Stimulated activated CD4-positive, alpha-beta T cell treated with anti-CD3 and anti-CD28 coated beads, Interleukin-4, amount 100 ng/mL, for 48 hours (primary cell): Measurements from ENCODE around the gene BAHD1.
"Not testable (repeated sequence)": the region's sequence is repeated elsewhere in the genome, so short reads cannot be mapped to it uniquely, and the experiment has no call there.

ENCODE experiments used
- DNase-seq, 2 donors: peaks; one replicate each; pipeline ENCODE4 v3.0.0-alpha.2; 2020; ENCODE audit warnings: low read depth in 2 of 2

Gene BAHD1

GRCh38 chr15:40445421-40445922, 4.7 kb downstream of the BAHD1 start:
- no peak for DNase-seq

DNA sequence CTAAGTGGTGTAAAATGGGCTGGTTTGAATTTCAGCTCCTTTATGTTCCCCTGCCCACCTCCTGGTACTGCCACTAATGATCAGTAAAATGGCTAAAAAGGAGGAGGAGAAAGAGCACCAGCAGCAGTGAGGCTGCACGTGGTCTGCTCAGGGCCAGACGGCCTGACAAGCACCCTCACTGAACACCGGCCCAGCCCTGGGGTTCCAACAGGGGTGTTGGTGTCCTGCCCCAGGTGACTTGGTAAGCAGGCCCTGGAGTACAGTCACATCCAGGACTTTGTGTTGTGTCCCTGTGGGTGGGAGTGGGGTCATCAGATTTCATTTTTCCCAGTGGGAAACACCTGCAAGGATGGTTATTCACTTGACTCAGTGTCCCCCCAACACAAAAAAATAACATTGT, 5.4 kb downstream of the BAHD1 start:
- no peak for DNase-seq

- no peak for DNase-seq
Observed at GRCh38 chr15:40448354-40448753, 7.6 kb downstream of the BAHD1 start.

- DNase-seq: no peak
Observed at GRCh38 chr15:40449275-40449674, 8.5 kb downstream of the BAHD1 start.

DNA sequence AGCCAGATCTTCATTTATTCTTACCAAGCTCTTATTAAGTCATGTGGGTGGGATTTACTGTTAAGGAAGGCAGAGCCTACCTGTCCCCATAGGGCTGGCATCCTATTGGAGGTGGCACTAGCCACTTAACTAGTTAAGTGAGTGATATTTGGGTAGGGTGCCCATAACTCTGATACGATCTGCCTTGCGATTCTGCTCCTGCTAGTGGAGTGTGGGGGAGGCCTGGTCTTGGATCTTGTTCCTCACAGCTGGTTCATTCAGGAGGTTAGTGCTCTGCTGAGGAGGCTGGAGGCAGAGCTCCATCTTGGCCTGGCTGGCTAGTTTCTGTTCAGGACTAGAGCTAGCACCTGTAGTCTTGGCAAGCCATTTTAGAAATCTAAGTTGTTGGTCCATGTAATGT, 9.3 kb downstream of the BAHD1 start:
- DNase-seq: no peak

GRCh38 chr15:40451527-40452158, 10.9 kb downstream of the BAHD1 start:
- no peak for DNase-seq

DNA sequence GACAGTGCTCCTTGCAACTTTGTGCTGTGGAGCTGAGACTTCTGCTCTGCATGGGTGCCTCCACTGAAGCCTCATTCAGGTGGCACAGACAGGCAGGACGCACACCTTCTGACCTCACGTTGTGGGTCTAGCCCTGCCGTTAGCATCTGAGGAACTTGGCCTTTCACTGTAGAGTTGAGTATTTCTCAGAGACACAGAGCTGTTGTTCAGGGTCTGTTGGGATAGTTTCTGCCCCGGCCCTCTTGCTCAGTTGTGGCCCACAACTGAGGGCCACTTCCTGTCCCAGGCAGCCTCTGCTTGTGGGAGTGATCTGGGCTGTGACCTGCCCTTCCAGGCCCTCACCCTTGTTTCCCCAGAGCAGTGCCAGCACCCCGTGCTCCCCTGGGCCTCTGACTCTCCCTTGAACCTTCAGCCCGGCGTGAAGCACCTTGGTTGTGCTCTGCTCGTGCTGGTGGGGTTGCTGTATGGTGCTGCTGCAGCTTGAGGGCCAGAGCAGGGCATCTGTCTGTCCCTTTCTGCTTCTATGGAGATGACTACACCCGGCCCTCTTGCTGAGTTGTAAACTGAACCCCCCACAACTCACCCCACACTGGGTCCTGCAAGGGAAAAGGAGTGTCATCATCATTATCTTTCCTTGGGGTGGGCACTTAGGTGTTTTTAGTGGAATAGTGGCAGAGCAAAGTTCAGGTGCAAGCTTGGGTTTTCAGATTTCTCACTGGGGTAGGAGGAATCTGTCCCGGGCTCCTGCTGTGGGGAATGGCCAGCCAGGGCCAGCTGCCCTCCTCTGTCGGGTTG, 11.7 kb downstream of the BAHD1 start:
- DNase-seq: no peak

DNA sequence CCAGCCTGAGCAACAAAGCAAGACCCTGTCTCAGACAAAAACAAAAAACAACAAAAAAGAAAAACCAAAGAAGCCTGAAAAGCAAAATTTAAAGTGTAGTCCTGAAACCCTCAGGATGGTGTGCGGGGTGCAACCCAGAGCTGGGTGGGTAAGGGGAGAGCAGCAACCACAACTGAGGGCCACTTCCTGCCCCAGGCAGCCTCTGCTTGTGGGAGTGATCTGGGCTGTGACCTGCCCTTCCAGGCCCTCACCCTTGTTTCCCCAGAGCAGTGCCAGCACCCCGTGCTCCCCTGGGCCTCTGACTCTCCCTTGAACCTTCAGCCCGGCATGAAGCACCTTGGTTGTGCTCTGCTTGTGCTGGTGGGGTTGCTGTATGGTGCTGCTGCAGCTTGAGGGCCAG, 13.2 kb downstream of the BAHD1 start:
- DNase-seq: not testable (repeated sequence)

DNA sequence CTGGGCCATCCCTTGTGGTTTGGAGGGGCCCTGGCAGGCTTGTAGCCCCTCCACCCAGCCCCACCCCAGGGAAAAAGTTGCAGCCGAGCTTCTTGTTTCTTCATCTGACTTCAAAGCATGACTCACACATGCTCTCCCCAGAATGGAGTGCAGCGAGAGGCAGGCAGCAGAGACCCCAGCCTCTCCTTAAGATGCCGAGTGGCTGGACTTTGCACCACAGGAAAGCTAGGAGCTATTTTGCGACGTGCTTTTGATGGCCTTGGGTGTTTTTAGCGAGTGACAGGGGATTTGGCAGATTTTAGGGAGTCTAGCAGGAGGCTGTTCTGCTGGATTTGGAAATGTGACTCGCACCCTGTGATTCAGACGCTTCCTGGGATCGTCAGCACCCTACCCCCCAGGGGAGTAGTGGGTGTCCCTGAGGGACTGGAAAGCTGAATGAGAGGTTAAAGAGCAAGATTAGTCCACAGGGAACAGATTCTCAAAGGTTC, 14.2 kb downstream of the BAHD1 start:
- no peak for DNase-seq

DNA sequence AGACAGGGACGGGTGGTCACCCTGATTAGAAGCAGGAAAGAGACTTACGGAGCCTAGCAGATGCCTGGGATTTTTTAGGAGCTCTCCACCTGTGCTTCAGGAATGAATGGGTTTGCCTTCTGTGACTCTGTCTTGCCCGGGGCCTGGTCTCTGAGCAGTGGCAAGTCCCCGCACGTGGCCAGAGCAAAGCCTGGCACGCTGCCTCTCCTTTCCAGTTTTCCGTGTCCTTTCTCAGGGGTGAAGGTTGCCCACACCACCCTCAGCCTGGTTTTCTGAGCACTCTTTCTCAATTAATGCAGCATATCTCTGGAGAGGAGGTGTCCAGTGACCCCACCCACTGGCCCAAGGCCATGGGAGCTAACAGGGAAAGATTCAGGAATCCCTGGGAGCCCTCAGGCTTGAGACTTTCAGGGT, 15.6 kb downstream of the BAHD1 start:
- DNase-seq: no peak

DNA sequence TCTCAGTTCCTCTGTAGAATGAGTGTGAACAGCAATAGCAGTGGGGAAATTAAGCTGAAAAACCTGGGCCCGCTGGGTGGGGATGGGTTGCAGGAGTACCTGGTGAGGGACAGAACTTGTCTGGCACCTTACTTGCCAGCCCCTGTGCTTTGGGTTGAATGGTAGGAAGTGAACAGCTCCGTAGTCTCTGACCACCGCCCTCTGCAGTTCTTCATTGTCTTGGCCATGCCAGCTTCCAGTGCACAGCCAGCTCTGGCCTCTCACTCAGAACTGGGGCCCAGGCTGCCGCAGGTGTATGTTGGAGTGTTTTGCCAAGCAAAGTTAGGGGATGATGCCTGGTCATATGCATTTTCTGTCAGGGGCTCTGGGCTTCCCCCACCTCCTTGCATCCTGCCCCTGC, 16.0 kb downstream of the BAHD1 start:
- no peak for DNase-seq

GRCh38 chr15:40458495-40459371, 18.0 kb downstream of the BAHD1 start:
- no peak for DNase-seq

DNA sequence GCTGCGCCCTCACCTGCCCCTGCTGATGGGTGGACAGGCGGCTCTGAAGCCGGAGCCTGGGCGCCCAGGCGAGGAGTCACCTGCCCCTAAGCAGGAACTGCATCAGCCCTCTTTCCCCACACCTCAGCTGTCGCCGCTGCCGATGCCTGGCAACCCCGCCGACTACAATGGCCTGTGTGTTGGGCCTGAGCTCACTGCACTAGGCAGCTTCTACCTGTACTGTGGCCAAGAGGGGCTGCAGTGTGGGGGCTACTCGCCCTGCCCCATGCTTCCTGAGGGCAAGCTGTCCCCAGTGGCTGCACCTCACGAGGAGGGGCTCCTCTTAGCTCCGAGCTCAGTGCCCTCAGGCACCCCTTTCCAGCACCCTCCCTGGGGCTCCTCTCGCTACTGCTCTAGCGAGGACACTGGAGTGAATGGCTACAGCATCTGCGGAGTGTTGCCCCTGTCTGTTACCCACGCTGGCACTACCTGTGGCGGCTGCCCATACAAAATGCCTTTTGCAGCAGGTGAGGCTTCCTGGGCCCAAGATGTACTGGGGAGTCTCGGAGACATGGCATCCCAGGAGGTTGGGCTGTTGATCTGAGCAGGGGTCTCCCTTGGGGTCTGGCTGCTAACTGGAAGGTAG, 18.8 kb downstream of the BAHD1 start:
- DNase-seq: no peak

DNA sequence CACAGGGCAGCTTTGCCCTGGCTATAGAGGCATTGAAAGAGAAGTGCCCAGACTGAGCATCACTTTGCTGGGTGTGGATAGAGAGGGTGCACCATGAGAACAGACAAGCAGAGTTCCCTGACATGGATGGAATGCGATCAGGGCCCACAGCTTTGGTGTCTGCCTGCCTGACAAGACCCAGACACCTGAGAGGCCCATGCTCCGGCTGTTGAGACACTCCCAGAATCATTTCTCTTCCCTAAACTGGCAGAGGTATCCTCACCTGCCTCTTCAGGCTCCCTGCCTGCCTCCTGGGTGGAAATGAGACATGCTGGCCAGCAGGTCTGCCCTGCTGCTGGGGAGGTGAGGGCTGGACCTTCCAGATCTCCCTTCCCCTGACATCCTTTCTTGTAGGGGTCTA, 19.7 kb downstream of the BAHD1 start:
- DNase-seq: no peak

GRCh38 chr15:40461958-40462357, 21.2 kb downstream of the BAHD1 start:
- DNase-seq: no peak

GRCh38 chr15:40463279-40463678, 22.5 kb downstream of the BAHD1 start:
- no peak for DNase-seq

- DNase-seq: no peak
Observed at GRCh38 chr15:40463886-40464545, 23.3 kb downstream of the BAHD1 start.

DNA sequence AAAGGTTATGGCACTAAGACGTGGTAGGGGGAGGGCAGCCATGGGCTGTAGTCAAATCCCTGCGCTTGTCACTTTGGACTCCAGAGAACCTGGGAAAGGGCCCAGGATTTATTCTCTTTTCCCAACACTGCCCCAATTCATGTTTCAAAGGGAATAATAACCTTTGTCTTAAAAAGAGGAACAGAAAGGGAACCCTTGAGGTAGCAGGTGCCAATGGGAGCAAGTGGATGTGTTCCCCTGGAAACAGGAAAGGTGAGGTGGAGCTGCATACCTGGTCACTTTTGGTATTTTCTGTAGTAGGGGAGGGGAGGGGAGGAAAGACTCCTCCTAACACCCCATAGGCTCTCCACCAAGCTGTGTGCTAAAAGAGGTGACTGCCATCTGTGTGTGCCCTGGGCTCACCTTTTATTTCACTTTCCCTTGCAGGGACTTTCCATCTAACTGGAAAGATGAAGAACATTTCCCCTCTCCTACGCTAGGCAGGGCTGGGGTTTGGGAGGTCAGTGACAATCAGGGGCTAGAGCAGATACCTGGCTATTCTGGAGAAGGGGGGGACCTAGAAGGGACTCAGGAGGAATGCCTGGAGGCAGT, 23.9 kb downstream of the BAHD1 start:
- DNase-seq: no peak

- DNase-seq: no peak
Observed at GRCh38 chr15:40465939-40466338, 25.2 kb downstream of the BAHD1 start.

- no peak for DNase-seq
Observed at GRCh38 chr15:40466426-40467260, 25.9 kb downstream of the BAHD1 start.
